Stimulated activated CD8-positive, alpha-beta memory T cell treated with anti-CD3 and anti-CD28 coated beads, Interleukin-12 subunit alpha, Interleukin-12 subunit beta, amount 100 ng/mL, for 1 hour (primary cell): ENCODE results near the gene VSTM2B.
"Not testable (repeated sequence)": the region's sequence is repeated elsewhere in the genome, so short reads cannot be mapped to it uniquely, and the experiment has no call there.

Experiments
- DNase-seq: peaks from one replicate; pipeline ENCODE4 v3.0.0-alpha.2; 2020; ENCODE audit warnings: low read depth

The VSTM2B gene

DNA sequence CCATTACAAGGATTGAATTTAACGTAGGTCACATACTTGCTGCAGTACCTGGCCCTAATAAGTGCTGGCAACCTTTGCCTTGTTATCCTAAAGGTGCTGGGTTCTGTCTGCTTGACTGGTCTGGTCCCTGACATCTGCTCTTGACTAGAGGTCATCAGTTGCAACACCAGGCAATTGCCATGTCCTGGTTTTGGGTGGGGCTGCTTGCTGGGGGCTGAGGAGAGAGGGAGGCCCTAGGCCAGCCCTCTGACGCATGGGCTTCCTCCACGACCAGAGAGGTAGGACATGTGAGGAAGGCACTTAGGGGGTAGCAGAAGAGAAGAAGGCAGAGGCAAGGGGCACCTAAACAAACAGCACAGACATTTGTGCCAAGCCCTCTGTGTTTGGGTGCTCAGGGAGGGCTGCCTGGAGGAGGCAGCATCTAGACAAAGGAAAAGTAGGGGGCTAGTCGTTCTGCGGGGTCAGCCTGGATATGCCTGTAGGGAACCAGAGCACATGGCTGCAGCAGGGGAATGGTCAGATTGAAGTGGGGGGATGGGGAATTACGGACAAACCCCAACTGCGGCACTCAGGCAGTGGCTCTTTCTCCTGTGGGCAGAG lies 21.7 kb downstream of the VSTM2B start:
- no peak for DNase-seq

DNA sequence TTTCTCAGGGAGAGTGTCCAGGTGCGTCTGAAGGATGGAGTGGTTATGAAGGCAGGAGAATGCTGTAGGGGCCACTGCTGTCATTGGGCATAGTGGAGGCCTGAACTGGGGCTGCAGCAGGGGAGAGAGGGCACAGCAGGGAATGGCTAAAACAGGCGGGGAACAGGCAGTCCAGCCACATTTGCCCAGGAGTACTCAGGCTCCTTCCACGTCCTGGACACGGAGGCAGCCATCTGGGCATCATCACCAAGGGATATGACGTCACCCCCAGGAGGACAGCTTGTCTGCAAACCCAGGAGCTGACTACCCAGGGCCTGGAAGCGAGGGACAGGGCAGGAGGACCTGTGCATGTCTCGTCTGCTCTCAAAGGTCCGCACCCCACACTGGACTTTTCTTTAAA lies 22.2 kb downstream of the VSTM2B start:
- DNase-seq, result no peak

DNA sequence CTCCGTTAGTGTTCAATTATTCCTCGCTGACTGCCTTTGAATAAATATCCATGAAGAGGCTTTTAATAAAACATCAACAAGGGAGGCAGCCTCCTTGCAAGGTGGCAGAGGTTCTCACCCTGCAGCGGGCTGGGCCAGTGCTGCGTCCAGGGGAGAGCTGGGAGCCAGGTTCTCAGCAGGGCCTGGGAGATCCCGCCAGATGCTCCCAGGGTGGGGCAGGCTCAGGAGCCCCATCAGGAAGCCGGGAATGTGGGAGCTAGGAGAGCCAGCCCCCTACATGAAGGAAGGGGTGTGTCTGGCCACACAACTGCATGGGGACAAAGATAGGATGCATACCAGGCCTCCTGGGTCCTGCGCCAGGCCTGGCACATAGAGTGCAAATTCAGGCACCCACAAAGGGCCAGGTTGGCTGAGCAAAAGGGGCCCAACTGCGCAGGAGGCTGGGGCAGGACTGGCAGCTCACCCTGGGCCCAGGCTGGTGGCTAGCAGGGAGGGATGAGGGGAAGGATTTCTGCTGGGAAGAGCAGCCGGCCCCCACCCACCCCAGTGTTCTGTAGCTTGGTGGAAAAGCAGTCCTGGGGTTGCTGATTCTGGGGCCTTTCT lies 22.8 kb downstream of the VSTM2B start:
- DNase-seq, result no peak

- no peak for DNase-seq
Measured at GRCh38 chr19:29549105-29550070, 23.6 kb downstream of the VSTM2B start.

DNA sequence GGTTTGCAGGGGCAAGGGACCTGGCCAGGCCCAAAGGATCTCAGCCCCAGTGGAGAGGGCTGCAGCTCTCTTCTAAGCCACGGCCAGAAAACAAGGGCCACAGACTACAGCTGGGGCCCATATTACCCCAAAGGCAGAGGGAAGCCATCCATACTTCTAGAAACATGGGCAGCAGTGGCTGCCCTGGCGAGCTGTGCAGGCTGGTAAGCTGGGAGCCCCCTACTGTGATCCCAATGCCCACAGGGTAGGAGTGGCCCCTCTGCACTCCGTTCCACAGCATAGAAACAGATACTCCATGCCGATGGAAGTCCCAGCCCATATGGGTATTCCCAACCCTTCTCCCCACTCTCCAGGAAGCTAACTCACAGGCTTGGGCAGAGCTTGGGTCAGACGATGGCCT lies 25.1 kb downstream of the VSTM2B start:
- no peak for DNase-seq

- no peak for DNase-seq
Measured at GRCh38 chr19:29551774-29552173, 26.0 kb downstream of the VSTM2B start.

DNA sequence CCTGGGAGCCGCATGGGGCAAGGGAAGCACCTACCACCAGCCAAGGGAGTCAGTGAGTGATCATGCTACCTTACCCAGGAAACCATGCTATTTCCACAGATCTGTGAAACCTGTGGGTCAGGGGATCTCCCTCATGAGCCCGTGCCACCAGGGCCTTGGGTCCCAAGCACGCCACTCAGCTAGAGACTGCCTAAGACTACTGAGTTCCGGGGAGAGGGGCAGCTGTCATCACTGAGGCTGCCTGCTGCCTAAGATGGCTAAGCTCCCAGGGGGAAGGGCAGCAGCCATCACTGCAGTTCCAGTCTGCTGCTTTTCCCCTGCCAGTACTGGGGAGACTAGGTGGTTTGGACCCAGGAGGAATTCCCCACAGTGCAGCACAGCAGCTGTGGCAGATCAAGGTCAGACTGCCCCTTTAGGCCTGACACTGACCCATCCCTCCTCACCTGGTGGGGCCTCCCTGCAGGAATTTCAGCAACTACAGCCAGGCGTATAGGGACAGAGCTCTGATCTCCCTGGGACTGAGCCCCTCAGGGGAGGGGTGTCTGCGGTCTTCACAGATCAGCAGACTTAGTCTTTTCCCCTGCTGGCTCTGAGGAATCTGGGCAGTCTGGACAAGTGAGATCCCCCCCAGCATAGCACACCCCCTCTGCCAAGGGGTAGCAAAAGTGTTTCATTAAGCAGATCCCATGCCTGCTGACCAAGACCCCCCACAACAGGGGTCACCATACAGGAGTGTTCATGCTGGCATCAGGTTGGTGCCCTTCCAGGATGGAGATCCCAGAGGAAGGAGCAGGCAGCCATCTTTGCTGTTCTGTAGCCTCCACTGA lies 26.9 kb downstream of the VSTM2B start:
- no peak for DNase-seq

DNA sequence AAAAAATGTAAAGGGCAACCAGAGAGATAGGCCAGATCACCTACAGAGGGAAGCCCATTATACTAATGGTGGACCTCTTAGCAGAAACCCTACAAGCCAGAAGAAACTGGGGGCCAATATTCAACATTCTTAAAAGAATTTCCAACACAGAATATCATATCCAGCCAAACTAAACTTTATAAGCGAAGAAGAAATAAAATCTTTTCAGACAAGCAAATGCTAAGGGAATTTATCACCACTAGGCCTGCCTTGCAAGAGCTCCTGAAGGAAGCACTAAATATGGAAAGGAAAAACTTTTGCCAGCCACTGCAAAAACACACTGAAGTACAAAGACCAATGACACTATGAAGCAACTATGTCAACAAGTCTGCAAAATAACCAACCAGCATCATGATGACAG lies 28.4 kb downstream of the VSTM2B start:
- no peak for DNase-seq

DNA sequence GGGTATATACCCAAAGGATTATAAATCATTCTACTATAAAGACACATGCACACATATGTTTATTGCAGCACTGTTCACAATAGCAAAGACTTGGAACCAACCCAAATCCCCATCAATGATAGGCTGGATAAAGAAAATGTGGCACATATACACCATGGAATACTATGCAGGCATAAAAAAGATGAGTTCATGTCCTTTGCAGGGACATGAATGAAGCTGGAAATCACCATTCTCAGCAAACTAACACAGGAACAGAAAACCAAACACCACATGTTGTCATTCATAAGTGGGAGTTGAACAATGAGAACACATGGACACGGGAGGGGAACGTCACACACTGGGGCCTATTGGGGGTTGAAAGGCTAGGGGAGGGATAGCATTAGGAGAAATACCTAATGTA lies 33.3 kb downstream of the VSTM2B start:
- DNase-seq, result not testable (repeated sequence)

DNA sequence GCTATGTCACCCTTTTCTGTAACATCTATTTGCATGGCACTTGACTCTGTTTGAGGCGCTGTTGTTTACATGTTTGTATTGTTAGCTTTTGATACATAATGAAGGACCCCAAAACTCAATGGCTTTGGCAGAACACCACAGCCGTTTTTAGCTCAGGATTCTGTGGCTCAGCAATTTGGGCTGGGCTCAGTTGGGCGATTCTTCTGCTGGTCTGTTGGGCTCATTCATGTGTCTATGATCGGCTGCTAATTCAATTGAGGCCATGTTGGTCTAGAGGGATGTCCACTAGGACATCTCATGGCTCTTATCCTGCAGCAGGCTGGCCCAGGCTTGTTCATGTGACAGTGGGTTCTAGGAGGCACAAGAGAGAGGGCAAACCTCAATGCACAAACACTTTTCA lies 33.9 kb downstream of the VSTM2B start:
- DNase-seq, result no peak

DNA sequence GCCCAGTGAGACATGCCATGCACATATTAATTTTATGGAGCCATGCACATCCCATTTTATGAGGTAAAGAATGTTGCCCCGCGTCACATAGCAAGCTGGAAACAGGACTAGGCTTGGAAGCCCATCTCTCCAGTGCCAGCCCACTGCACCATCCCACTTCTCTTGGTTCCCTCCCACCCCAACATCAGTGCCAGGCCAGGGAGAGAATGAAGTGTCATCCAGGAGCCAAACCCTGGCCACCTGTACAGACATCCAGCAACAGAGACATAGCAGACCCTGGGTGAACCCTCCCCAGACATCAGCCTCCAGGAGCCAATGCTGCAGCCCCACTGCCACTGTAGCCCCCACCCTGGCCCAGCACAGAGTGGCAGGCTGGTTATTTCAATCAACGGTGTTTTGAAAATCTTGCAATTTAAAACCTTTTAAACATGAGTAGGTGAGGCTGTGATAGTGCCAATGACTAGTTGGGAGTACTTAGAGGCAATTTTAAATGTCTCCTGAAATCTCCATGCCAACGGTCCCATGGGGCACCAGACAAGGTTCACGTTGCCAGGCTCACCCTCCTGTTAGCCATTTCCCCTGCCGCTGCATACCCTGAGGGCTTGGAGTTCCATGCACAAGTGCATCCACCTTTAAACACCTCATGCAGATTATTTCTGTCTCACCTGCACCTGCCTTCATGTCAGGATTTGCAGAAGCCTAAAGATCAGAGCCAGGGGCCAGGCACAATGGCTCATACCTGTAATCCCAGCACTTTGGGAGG lies 34.7 kb downstream of the VSTM2B start:
- DNase-seq, result no peak

DNA sequence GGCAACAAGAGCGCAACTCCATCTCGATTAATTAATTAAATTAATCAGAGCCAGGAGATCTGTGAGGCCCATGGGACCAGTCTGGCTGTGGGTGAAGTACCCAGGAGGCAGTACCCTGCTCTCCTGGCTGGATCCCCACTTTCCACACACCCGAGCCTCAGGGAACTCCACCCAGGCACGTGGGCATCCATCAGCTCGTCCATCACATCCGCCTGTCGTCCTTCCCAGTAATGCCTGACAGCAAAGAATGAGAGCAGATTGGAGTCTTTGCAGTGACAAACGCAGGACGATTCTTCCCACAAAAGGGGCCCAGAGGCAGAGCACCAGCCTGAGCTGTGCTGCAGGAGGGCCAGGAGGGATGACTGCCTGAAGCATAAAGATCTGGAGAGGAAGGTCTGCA lies 35.8 kb downstream of the VSTM2B start:
- no peak for DNase-seq

DNA sequence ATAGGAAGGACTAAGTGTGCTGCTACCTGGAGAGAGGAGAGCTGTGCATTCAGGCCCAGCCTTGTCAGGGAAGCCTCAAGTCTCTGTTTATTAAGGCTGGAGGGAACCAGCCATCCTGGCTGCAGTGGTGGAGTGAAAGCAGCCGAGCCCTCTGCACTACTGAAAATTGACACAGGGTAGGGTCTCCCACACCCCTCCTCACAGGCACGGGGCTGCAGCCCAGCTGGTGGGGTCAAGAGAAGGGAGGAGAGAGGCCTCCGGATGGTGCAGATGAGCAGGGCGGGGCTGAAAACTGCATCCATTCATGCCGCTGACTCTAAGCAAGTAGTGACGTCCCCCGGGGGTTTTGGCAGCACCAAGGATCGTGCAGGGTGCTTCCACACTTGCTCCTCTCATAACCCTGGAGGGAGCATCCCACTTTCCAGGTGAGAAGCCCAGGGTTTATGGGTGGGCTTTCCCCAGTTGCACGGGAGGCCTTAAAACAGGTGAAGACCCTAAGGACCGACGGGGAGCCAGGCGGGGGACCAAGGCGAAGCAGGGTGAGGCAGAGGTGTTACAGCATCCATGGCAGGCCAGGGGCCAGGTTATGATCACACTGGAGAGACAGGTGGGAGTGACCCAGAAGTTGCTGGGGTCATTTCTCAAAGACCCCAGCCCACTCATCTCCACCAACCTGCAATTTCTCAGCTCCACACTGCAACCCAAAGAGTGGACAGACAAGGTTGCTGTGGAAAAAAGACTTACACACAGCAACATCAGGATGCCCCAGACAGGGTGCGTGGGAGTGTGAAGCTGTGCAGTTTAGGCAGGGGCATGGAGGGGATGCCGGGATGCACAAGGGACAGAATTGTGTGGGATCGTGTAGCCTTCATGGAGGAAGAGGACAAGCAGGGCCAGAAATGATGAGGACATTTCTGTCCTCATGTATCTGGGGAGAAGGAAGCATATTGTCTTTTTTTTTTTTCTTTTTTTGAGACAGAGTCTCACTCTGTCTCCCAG lies 36.8 kb downstream of the VSTM2B start:
- DNase-seq, result no peak

GRCh38 chr19:29563486-29564101 lies 37.8 kb downstream of the VSTM2B start:
- DNase-seq, result no peak

DNA sequence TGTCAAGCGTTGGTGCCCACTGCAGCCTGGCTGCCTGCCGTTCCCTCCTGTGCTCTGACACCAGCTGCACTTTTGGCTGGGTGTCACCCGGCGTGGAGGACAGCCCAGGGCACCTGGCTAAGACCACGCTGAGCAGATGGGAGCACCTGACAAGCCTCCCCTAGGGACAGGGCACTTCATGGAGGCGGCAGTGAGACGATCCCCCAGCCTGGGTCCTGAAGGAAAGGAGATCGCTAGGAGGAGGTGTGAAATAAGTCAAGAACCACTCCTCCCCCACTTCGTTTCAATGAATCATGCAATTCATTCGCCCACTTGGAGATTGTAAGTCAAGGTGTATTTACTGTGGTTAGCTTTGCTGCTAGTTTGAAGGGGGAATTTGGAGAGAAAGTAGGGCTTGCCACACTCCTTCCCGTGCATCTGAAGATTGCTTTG lies 38.8 kb downstream of the VSTM2B start:
- DNase-seq, result no peak

- DNase-seq, result no peak
Measured at GRCh38 chr19:29565171-29565570, 39.4 kb downstream of the VSTM2B start.

DNA sequence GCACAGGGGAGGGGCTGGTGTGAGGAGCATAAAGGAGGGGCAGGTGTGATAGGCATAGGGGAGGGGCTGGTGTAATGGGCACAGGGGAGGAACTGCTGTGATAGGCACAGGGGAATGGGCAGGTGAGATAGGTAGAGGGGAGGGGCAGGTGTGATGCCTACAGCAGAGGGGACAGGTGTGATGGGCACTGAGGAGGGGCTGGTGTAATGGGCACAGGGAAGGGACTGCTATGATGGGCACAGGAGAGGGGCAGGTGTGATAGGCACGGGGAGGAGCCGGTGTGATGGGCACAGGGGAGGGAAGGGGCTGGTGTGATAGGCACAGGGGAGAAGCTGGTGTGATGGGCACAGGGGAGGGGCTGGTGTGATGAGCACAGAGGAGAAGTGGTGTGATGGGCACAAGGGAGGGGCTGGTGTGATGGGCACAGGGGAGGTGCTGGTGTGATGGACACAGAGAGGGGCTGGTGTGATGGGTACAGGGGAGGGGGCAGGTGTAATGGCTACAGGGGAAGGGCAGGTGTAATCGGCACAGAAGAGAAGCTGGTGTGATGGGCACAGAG lies 40.8 kb downstream of the VSTM2B start:
- no peak for DNase-seq

DNA sequence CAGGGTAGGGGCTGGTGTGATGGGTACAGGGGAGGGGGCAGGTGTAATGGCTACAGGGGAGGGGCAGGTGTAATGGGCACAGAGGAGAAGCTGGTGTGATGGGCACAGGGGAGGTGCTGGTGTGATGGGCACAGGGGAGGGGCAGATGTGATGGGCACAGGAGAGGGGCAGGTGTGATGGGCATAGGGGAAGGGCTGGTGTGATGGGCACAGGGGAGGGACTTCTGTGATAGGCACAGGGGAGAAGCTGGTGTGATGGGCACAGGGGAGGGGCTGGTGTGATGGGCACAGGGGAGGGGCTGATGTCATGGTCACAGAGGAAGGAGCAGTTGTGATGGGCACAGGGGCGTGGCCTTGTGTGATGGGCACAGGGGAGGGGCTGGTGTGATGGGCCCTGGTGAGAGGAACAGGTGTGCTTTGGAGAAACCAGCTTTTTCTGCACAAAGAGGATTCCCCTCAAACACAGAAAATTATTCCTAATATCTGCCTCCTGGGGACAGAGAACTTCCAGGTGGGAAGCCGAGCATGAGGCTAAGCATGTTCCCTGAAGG lies 41.6 kb downstream of the VSTM2B start:
- no peak for DNase-seq
